ENCODE measurements around the gene PTPRO.

PTPRO gene

GRCh38 chr12:15458008-15458407, 135.7 kb downstream of the PTPRO start:
- TF ChIP-seq CTCF (IDR thresholded peaks at IDR 0.05; ENCODE audit: extremely low read depth, missing control alignments), result no peak
- no peak for DNase-seq (ENCODE audit: low spot score)

- no peak for DNase-seq (ENCODE audit: low spot score)
- TF ChIP-seq CTCF (IDR thresholded peaks at IDR 0.05; ENCODE audit: extremely low read depth, missing control alignments), result no peak
Observed at GRCh38 chr12:15468911-15469310, 146.6 kb downstream of the PTPRO start.

GRCh38 chr12:15469356-15469755, 147.0 kb downstream of the PTPRO start:
- no peak for TF ChIP-seq CTCF (IDR thresholded peaks at IDR 0.05; ENCODE audit: extremely low read depth, missing control alignments)
- DNase-seq (ENCODE audit: low spot score), result no peak

- DNase-seq (ENCODE audit: low spot score), result no peak
- no peak for TF ChIP-seq CTCF (IDR thresholded peaks at IDR 0.05; ENCODE audit: extremely low read depth, missing control alignments)
Observed at GRCh38 chr12:15472036-15472435, 149.7 kb downstream of the PTPRO start.

GRCh38 chr12:15474766-15475165, 152.5 kb downstream of the PTPRO start:
- DNase-seq (ENCODE audit: low spot score), result no peak

GRCh38 chr12:15477761-15478160, 155.5 kb downstream of the PTPRO start:
- TF ChIP-seq CTCF (IDR thresholded peaks at IDR 0.05; ENCODE audit: extremely low read depth, missing control alignments), result no peak
- no peak for DNase-seq (ENCODE audit: low spot score)

More at GRCh38 chr12:15474766-15475165, 152.5 kb downstream of the PTPRO start:
- no peak for TF ChIP-seq CTCF (IDR thresholded peaks at IDR 0.05; ENCODE audit: extremely low read depth, missing control alignments)

GRCh38 chr12:15481846-15482245, 159.5 kb downstream of the PTPRO start:
- DNase-seq (ENCODE audit: low spot score), result no peak
- TF ChIP-seq CTCF (IDR thresholded peaks at IDR 0.05; ENCODE audit: extremely low read depth, missing control alignments), result no peak

Measured in GM20000 (cell line).